WTC11 (cell line): ENCODE measurements around the gene MAMDC2. TPM values are rescaled to one million over a fixed set of nuclear protein-coding genes. Genes with fewer than 3 reads are reported as not detected.
A peak's percentile ranks its signal among the peaks of the same experiment; 100 is the strongest.

ENCODE experiments used
- ATAC-seq: fragments of 200-7000 bp; cut with Tn5 transposase; 2 replicates; pipeline ENCODE4 v1.10.0; 2021; ENCODE audit warnings: mild to moderate bottlenecking, moderate library complexity
- CTCF ChIA-PET: fragments of 300-600 bp; sonication (Branson Sonifier 250); formaldehyde crosslinking; loops from one replicate; lab custom pipeline; 2021; ENCODE audit warnings: antibody characterized with exemption; lab: Charles Lee
- POLR2A ChIA-PET: fragments of 350-600 bp; sonication (Branson Sonifier 250); formaldehyde crosslinking; loops from one replicate; lab custom pipeline; 2021; ENCODE audit warnings: antibody characterized with exemption; lab: Charles Lee
- DNase-seq: peaks from one replicate; pipeline ENCODE4 v3.0.0; 2021; ENCODE audit warnings: low spot score
- H3K27ac Mint-ChIP-seq: 2 replicates; pipeline ENCODE4 v1.8.0; 2021; ENCODE audit warnings: mixed read lengths
- H3K27me3 Mint-ChIP-seq: 2 replicates; pipeline ENCODE4 v1.8.0; 2021; ENCODE audit warnings: low read depth, mild to moderate bottlenecking, moderate library complexity, mixed read lengths
- H3K36me3 Mint-ChIP-seq: 2 replicates; pipeline ENCODE4 v1.8.0; 2021; ENCODE audit warnings: mixed read lengths
- H3K4me1 Mint-ChIP-seq: 2 replicates; pipeline ENCODE4 v1.8.0; 2022; ENCODE audit warnings: mixed read lengths
- H3K4me3 Mint-ChIP-seq: 2 replicates; pipeline ENCODE4 v1.8.0; 2021; ENCODE audit warnings: mild to moderate bottlenecking, moderate library complexity, mixed read lengths
- H3K9me3 Mint-ChIP-seq: 2 replicates; pipeline ENCODE4 v1.8.0; 2021; ENCODE audit warnings: mixed read lengths
- GTF2I ChIP-seq: fragments of 250-450 bp; sonication (Bioruptor Pico); conservative IDR thresholded peaks from 2 replicates; pipeline ENCODE4 v1.4.0; 2021; ENCODE audit warnings: mild to moderate bottlenecking
- KAT7 ChIP-seq: sonication (generic); formaldehyde crosslinking; IDR thresholded peaks from 2 replicates; pipeline ENCODE4 v1.8.1; 2023; ENCODE audit warnings: missing genetic modification reagents, mild to moderate bottlenecking, borderline replicate concordance
- MXD4 ChIP-seq: fragments of 250-450 bp; sonication (Bioruptor Pico); IDR thresholded peaks from 2 replicates; pipeline ENCODE4 v1.8.0; 2021; ENCODE audit warnings: mild to moderate bottlenecking, moderate library complexity, borderline replicate concordance
- NR2C2 ChIP-seq: sonication (generic); formaldehyde crosslinking; IDR thresholded peaks from 2 replicates; pipeline ENCODE4 v1.8.0; 2022; ENCODE audit warnings: mild to moderate bottlenecking, missing genetic modification reagents
- NR3C1 ChIP-seq: sonication (generic); formaldehyde crosslinking; conservative IDR thresholded peaks from 2 replicates; pipeline ENCODE4 v1.8.1; 2023; ENCODE audit warnings: low read depth, mild to moderate bottlenecking, missing genetic modification reagents
- SMAD4 ChIP-seq: sonication (generic); formaldehyde crosslinking; IDR thresholded peaks from 2 replicates; pipeline ENCODE4 v1.8.0; 2022; ENCODE audit warnings: mild to moderate bottlenecking, missing genetic modification reagents
- SOX15 ChIP-seq: fragments of 250-450 bp; sonication (Bioruptor Pico); IDR thresholded peaks from 2 replicates; pipeline ENCODE4 v1.9.0; 2021; ENCODE audit warnings: mild to moderate bottlenecking
- TEAD1 ChIP-seq: sonication (generic); formaldehyde crosslinking; IDR thresholded peaks from 2 replicates; pipeline ENCODE4 v1.8.0; 2022; ENCODE audit warnings: mild to moderate bottlenecking, missing genetic modification reagents
- ZNF219 ChIP-seq: sonication (generic); formaldehyde crosslinking; IDR thresholded peaks from 2 replicates; pipeline ENCODE4 v1.8.0; 2023; ENCODE audit warnings: missing genetic modification reagents, mild to moderate bottlenecking, borderline replicate concordance
- ZNF263 ChIP-seq: sonication (generic); formaldehyde crosslinking; IDR thresholded peaks from 2 replicates; pipeline ENCODE4 v1.8.1; 2022; ENCODE audit warnings: low read depth, mild to moderate bottlenecking, moderate library complexity, missing genetic modification reagents
- ZNF423 ChIP-seq: fragments of 250-450 bp; sonication (Bioruptor Pico); IDR thresholded peaks from 2 replicates; pipeline ENCODE4 v2.1.2; 2022; ENCODE audit warnings: mild to moderate bottlenecking, moderate library complexity
- total RNA-seq: library from RNA; stranded (reverse); gene quantifications from 3 replicates; pipeline ENCODE4 v1.2.3, GENCODE V29; 2021
- TF ChIP-seq, protein P1 (sequence below): fragments of 250-450 bp; sonication (Bioruptor Pico); IDR thresholded peaks from 2 replicates; pipeline ENCODE4 v1.9.0; 2021; ENCODE audit warnings: mild to moderate bottlenecking
- TF ChIP-seq, protein P2 (sequence below): sonication (generic); formaldehyde crosslinking; IDR thresholded peaks from 2 replicates; pipeline ENCODE4 v1.8.1; 2023; ENCODE audit warnings: mild to moderate bottlenecking, missing genetic modification reagents, moderate library complexity
- TF ChIP-seq, protein P3 (sequence below): sonication (generic); formaldehyde crosslinking; IDR thresholded peaks from 2 replicates; pipeline ENCODE4 v1.8.1; 2022; ENCODE audit warnings: mild to moderate bottlenecking, moderate library complexity, missing genetic modification reagents
- TF ChIP-seq, protein P4 (sequence below): sonication (generic); formaldehyde crosslinking; IDR thresholded peaks from 2 replicates; pipeline ENCODE4 v1.8.1; 2022; ENCODE audit warnings: low read depth, missing genetic modification reagents, borderline replicate concordance
- TF ChIP-seq, protein P5 (sequence below): fragments of 250-450 bp; sonication (Bioruptor Pico); IDR thresholded peaks from 2 replicates; pipeline ENCODE4 v1.8.0; 2021; ENCODE audit warnings: mild to moderate bottlenecking
- TF ChIP-seq, protein P6 (sequence below): sonication (generic); formaldehyde crosslinking; IDR thresholded peaks from 2 replicates; pipeline ENCODE4 v1.8.1; 2023; ENCODE audit warnings: mild to moderate bottlenecking, missing genetic modification reagents
- TF ChIP-seq, protein P7 (sequence below): sonication (generic); formaldehyde crosslinking; IDR thresholded peaks from 2 replicates; pipeline ENCODE4 v1.8.1; 2023; ENCODE audit warnings: mild to moderate bottlenecking, missing genetic modification reagents, borderline replicate concordance

Gene MAMDC2
- total RNA-seq, 1 experiment from 2014 or later, result 6.0 TPM

DNA sequence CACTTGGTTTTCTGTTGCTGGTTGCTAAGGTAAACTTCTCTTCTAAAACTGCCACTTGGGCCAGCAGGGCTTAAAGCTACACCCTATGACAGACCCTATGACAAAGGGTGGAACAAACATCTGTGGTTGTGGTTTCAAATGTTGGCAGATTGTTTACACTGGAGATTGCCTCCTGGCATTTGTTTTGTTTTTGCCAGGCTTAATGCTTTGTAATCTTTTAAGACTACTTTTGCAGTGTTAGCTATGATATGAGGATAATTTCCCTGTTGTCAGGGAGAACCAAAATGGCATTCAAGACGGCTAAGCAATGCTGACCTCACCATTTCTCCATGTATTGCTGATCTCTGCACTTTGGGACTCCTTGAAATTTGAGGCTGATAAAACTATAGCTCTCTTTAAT, 50.3 kb downstream of the MAMDC2 start:
- no peak for ATAC-seq
- H3K27ac Mint-ChIP-seq, result no peak overlapping the region

DNA sequence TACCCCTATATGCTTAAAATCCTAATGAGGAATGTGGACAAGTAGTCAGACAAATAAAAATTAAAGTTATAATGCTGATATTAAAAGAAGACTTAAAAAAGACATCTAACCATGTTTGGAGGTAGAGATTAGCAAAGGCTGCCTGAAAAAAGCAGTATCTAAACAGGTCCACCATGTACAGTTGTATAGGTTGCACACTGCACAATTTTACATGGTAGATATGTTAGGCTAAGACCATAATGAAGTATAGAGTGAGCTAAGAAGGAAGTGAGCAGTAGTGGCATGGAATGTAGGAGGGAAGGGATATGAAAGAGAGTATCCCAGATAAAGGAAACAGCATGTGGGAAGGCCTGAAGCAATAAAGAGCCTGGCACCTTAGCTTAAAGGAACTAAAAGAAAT, 51.1 kb downstream of the MAMDC2 start:
- Mint-ChIP-seq H3K9me3 (no peaks in the 10 kb centered on the region), H3K4me1 (no peaks in the 10 kb centered on the region), H3K27me3 (no peaks in the 10 kb centered on the region)
- no peak for DNase-seq
- ChIA-PET CTCF (interaction anchor here (2.8 to 3.0 kb wide), 2 partner anchors 16 to 19 kb away, joined by 7 to 10 read pairs; no protein-coding TSS in a partner anchor), POLR2A (interaction anchor here (1.7 kb wide), 1 partner anchor 51 kb away, joined by 6 read pairs; the partner anchor contains the start of gene MAMDC2)
- TF ChIP-seq GTF2I (CRISPR knock-in tag), result 0 out of 2 replicates have a peak, but pooled peaks have one; percentile 66
- TF ChIP-seq ZNF263, result no peak
- TF ChIP-seq, protein P1, sequence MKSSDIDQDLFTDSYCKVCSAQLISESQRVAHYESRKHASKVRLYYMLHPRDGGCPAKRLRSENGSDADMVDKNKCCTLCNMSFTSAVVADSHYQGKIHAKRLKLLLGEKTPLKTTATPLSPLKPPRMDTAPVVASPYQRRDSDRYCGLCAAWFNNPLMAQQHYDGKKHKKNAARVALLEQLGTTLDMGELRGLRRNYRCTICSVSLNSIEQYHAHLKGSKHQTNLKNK (CRISPR knock-in tag), result no peak
- TF ChIP-seq SMAD4 (CRISPR knock-in tag), result no peak
- TF ChIP-seq, all 79 proteins: peak for 1
- H3K27ac Mint-ChIP-seq, result no peak overlapping the region
- ATAC-seq, result no peak
- H3K4me3 Mint-ChIP-seq, result no peak overlapping the region
- no peaks in the 10 kb centered on the region for H3K36me3 Mint-ChIP-seq

More for the DNA sequence above, 50.3 kb downstream of the MAMDC2 start:
- no peaks in the 10 kb centered on the region for H3K27me3 Mint-ChIP-seq
- no peaks in the 10 kb centered on the region for H3K4me1 Mint-ChIP-seq
- TF ChIP-seq, protein P2, sequence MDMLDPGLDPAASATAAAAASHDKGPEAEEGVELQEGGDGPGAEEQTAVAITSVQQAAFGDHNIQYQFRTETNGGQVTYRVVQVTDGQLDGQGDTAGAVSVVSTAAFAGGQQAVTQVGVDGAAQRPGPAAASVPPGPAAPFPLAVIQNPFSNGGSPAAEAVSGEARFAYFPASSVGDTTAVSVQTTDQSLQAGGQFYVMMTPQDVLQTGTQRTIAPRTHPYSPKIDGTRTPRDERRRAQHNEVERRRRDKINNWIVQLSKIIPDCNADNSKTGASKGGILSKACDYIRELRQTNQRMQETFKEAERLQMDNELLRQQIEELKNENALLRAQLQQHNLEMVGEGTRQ, result no peak
- TF ChIP-seq, all 79 proteins: peak for 0
- H3K36me3 Mint-ChIP-seq, result no peaks in the 10 kb centered on the region
- ChIA-PET POLR2A (interaction anchor here (1.0 kb wide), 1 partner anchor 17 kb away, joined by 3 read pairs; no protein-coding TSS in a partner anchor), CTCF (interaction anchor here (1.1 to 3.0 kb wide), 2 partner anchors 17 to 20 kb away, joined by 4 to 10 read pairs; no protein-coding TSS in a partner anchor)
- DNase-seq, result no peak
- no peaks in the 10 kb centered on the region for H3K9me3 Mint-ChIP-seq
- no peak overlapping the region for H3K4me3 Mint-ChIP-seq

DNA sequence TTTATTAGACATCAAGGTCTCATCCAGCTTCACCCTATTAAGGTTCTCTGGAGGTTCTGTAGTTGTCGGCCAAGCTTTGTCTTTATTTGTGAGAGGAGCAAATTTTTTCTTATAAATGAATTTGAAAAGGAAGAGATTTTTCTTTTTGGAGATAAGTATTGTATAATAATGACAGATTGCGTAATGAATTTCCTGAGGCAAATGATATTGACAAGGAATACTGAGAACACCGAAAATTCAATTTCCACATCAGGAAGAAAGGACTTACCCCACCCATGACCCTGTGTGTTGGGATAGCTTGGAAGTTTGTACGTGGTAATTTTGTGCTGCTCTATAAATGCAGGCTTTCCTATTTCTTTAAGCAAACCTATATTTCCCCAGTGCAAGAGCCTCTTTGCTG, 53.5 kb downstream of the MAMDC2 start:
- Mint-ChIP-seq H3K4me1 (peaks cover 5% of the 10 kb centered on the region), H3K27me3 (no peaks in the 10 kb centered on the region), H3K36me3 (no peaks in the 10 kb centered on the region), H3K4me3 (no peak overlapping the region), H3K9me3 (no peaks in the 10 kb centered on the region), H3K27ac (no peak overlapping the region)
- ATAC-seq, result no peak
- POLR2A ChIA-PET, result no interaction called here
- CTCF ChIA-PET, result interaction anchor here (2.3 to 2.8 kb wide), 2 partner anchors 14 to 16 kb away, joined by 6 to 7 read pairs; no protein-coding TSS in a partner anchor
- no peak for DNase-seq
- TF ChIP-seq, protein P3, sequence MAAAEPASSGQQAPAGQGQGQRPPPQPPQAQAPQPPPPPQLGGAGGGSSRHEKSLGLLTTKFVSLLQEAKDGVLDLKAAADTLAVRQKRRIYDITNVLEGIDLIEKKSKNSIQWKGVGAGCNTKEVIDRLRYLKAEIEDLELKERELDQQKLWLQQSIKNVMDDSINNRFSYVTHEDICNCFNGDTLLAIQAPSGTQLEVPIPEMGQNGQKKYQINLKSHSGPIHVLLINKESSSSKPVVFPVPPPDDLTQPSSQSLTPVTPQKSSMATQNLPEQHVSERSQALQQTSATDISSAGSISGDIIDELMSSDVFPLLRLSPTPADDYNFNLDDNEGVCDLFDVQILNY (CRISPR knock-in tag), result no peak
- TF ChIP-seq NR3C1 (CRISPR knock-in tag), result no peak
- no peak for TF ChIP-seq NR2C2 (CRISPR knock-in tag)
- no peak for TF ChIP-seq ZNF219 (CRISPR knock-in tag)
- no peak for TF ChIP-seq MXD4 (CRISPR knock-in tag)
- TF ChIP-seq, protein P4, sequence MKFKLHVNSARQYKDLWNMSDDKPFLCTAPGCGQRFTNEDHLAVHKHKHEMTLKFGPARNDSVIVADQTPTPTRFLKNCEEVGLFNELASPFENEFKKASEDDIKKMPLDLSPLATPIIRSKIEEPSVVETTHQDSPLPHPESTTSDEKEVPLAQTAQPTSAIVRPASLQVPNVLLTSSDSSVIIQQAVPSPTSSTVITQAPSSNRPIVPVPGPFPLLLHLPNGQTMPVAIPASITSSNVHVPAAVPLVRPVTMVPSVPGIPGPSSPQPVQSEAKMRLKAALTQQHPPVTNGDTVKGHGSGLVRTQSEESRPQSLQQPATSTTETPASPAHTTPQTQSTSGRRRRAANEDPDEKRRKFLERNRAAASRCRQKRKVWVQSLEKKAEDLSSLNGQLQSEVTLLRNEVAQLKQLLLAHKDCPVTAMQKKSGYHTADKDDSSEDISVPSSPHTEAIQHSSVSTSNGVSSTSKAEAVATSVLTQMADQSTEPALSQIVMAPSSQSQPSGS (CRISPR knock-in tag), result no peak
- TF ChIP-seq TEAD1, result no peak
- TF ChIP-seq KAT7 (CRISPR knock-in tag), result no peak
- TF ChIP-seq, protein P5, sequence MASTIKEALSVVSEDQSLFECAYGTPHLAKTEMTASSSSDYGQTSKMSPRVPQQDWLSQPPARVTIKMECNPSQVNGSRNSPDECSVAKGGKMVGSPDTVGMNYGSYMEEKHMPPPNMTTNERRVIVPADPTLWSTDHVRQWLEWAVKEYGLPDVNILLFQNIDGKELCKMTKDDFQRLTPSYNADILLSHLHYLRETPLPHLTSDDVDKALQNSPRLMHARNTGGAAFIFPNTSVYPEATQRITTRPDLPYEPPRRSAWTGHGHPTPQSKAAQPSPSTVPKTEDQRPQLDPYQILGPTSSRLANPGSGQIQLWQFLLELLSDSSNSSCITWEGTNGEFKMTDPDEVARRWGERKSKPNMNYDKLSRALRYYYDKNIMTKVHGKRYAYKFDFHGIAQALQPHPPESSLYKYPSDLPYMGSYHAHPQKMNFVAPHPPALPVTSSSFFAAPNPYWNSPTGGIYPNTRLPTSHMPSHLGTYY, result no peak
- TF ChIP-seq SOX15, result no peak
- TF ChIP-seq, protein P6, sequence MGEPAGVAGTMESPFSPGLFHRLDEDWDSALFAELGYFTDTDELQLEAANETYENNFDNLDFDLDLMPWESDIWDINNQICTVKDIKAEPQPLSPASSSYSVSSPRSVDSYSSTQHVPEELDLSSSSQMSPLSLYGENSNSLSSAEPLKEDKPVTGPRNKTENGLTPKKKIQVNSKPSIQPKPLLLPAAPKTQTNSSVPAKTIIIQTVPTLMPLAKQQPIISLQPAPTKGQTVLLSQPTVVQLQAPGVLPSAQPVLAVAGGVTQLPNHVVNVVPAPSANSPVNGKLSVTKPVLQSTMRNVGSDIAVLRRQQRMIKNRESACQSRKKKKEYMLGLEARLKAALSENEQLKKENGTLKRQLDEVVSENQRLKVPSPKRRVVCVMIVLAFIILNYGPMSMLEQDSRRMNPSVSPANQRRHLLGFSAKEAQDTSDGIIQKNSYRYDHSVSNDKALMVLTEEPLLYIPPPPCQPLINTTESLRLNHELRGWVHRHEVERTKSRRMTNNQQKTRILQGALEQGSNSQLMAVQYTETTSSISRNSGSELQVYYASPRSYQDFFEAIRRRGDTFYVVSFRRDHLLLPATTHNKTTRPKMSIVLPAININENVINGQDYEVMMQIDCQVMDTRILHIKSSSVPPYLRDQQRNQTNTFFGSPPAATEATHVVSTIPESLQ (CRISPR knock-in tag), result no peak
- TF ChIP-seq, protein P7, sequence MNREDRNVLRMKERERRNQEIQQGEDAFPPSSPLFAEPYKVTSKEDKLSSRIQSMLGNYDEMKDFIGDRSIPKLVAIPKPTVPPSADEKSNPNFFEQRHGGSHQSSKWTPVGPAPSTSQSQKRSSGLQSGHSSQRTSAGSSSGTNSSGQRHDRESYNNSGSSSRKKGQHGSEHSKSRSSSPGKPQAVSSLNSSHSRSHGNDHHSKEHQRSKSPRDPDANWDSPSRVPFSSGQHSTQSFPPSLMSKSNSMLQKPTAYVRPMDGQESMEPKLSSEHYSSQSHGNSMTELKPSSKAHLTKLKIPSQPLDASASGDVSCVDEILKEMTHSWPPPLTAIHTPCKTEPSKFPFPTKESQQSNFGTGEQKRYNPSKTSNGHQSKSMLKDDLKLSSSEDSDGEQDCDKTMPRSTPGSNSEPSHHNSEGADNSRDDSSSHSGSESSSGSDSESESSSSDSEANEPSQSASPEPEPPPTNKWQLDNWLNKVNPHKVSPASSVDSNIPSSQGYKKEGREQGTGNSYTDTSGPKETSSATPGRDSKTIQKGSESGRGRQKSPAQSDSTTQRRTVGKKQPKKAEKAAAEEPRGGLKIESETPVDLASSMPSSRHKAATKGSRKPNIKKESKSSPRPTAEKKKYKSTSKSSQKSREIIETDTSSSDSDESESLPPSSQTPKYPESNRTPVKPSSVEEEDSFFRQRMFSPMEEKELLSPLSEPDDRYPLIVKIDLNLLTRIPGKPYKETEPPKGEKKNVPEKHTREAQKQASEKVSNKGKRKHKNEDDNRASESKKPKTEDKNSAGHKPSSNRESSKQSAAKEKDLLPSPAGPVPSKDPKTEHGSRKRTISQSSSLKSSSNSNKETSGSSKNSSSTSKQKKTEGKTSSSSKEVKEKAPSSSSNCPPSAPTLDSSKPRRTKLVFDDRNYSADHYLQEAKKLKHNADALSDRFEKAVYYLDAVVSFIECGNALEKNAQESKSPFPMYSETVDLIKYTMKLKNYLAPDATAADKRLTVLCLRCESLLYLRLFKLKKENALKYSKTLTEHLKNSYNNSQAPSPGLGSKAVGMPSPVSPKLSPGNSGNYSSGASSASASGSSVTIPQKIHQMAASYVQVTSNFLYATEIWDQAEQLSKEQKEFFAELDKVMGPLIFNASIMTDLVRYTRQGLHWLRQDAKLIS (CRISPR knock-in tag), result no peak
- TF ChIP-seq ZNF423, result no peak
